ENCODE results near the gene TBC1D22A.

GRCh38 chr22:46996595-46997310, 234.3 kb downstream of the TBC1D22A start:
- TF ChIP-seq CTCF (IDR thresholded peaks at IDR 0.05) = peak in 2 of 6 experiments; percentile 16 to 27
- TF ChIP-seq POLR2A (IDR thresholded peaks at IDR 0.05) = no peak

All from Peyer's patch (tissue), 4 donors.